ENCODE results near the gene TRAF1. TPM values are rescaled to one million over a fixed set of nuclear protein-coding genes. Genes with fewer than 3 reads are reported as not detected.

TRAF1 gene
- total and polyA plus RNA-seq, 2 donors (not counting 1 experiment from before 2014, with no cell fraction given) = 12.2 to 19.5 TPM

DNA sequence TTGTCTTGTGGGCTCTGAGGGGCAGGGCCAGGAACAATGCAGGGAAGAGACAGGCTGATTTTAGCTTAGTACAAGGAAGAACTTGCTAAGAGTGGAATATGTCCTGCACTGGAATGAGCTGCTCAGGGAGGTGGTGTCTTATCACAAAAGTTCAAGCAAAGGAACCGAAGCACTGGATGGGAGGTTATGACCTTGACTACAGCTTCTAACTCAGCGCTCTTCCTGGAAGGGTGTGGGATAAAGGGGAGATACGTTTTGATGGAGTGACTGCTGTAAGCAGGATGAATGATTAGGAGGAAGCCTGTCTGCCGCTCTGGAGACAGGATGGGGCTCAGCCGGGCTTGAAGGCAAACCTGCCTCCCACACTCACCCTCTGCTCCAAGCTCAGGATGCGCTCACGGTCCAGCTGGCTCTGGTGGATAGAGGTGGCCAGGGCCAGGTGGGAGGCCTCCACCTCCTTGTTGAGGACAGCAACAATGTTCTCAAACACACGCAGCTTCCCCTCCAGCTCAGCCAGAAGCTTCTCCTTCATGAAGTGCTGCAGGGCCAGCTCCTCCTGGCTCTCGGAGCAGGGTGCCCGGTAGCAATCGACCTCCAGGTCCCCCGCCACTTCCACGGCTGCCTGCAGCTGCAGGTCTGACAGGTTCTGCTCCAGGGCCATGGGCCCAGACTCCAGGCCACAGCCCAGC, 13.5 kb downstream of the TRAF1 start:
- Histone ChIP-seq H3K9me3 (ENCODE audit: control extremely low read depth in 1 of 3, control insufficient read depth in 2 of 3, insufficient read depth in 1 of 3, low read length in 2 of 3) (peaks cover 0 to 5% (median 0%) of the 10 kb centered on the region in 3 donors), H3K4me3 (ENCODE audit: control extremely low read depth in 1 of 5, extremely low read depth in 1 of 5, insufficient read depth in 1 of 5, low read depth in 2 of 5, low read length in 4 of 5) (no peak overlapping the region), H3K36me3 (replicated peaks in 1 of 2; ENCODE audit: control extremely low read depth in 1 of 2, control insufficient read depth in 1 of 2, extremely low read depth in 1 of 2, insufficient read depth in 2 of 2, low read length in 1 of 2) (peaks cover 0 to 28% of the 10 kb centered on the region in 2 experiments), H3K27me3 (replicated peaks in 1 of 4; ENCODE audit: control extremely low read depth in 1 of 4, control insufficient read depth in 3 of 4, insufficient read depth in 4 of 4, low read length in 3 of 4) (no peaks in the 10 kb centered on the region), H2AFZ (ENCODE audit: insufficient read depth, low read depth, low read length, poor library complexity, severe bottlenecking) (no peak overlapping the region), H3K27ac (ENCODE audit: low read length in 2 of 2) (no peak overlapping the region), H3K9ac (ENCODE audit: low read length) (no peak overlapping the region), H3K4me2 (replicated peaks; ENCODE audit: low read depth, low read length, poor library complexity, severe bottlenecking) (no peak overlapping the region), H4K20me1 (ENCODE audit: control insufficient read depth, insufficient read depth, low read length, poor library complexity, severe bottlenecking) (no peaks in the 10 kb centered on the region), H3K79me2 (ENCODE audit: control insufficient read depth, insufficient read depth, low read length) (peaks cover 6% of the 10 kb centered on the region), H3K4me1 (ENCODE audit: control insufficient read depth in 2 of 2, insufficient read depth in 2 of 2, low read length in 2 of 2) (peaks cover 5% of the 10 kb centered on the region in 2 donors)
- WGBS (ENCODE audit: insufficient coverage) = 94% methylated on average over 9 of the region's 13 CpGs
- Mint-ChIP-seq H3K4me3 (no peak overlapping the region), H3K27ac (no peak overlapping the region), H3K9me3 (ENCODE audit: insufficient read depth) (no peaks in the 10 kb centered on the region), H3K27me3 (no peaks in the 10 kb centered on the region), H3K4me1 (peaks cover 14% of the 10 kb centered on the region)
- intact Hi-C loops (cut with micrococcal nuclease) = no loop called here
- ChIA-PET CTCF (no interaction called here), POLR2A (interaction anchor here (0.9 to 1.1 kb wide), 3 partner anchors 9 to 20 kb away, joined by 3 read pairs; no protein-coding TSS in a partner anchor)
- TF ChIP-seq, protein P1, sequence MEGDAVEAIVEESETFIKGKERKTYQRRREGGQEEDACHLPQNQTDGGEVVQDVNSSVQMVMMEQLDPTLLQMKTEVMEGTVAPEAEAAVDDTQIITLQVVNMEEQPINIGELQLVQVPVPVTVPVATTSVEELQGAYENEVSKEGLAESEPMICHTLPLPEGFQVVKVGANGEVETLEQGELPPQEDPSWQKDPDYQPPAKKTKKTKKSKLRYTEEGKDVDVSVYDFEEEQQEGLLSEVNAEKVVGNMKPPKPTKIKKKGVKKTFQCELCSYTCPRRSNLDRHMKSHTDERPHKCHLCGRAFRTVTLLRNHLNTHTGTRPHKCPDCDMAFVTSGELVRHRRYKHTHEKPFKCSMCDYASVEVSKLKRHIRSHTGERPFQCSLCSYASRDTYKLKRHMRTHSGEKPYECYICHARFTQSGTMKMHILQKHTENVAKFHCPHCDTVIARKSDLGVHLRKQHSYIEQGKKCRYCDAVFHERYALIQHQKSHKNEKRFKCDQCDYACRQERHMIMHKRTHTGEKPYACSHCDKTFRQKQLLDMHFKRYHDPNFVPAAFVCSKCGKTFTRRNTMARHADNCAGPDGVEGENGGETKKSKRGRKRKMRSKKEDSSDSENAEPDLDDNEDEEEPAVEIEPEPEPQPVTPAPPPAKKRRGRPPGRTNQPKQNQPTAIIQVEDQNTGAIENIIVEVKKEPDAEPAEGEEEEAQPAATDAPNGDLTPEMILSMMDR (IDR thresholded peaks at IDR 0.05) = no peak
- TF ChIP-seq EZH2 (IDR thresholded peaks at IDR 0.05; ENCODE audit: borderline replicate concordance, insufficient read depth, low read depth, low read length, poor library complexity, severe bottlenecking) = no peak
- no peak for ATAC-seq (ENCODE audit: low read depth)
- DNase-seq = no peak

DNA sequence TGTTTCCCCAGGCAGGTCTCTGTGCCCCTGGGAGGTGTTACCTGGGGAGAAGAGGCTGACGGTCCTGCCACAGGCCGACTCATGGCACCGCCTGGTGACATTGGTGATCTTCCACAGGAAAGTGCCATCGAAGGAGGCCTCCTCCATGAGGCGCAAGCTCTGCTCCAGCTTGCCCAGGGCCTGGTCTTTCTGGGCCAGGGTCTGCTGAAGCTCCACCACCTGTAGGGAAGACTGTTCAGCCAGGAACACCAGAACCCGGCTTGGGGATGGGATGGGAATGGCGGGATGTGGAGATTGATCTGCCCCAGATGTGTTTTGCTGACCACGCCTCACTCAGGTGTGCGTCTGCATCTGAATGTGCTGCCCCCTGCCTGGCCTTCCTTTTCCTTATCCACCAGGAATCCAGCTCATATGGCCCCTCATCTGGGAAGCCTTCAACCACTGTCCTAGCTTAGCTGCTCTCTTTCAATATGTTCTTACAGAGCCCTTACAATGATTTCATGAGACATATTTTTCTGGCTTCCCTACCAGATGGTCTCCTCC, 15.2 kb downstream of the TRAF1 start:
- DNase-seq (no peak), ATAC-seq (ENCODE audit: low read depth) (no peak)
- TF ChIP-seq EZH2 (IDR thresholded peaks at IDR 0.05; ENCODE audit: borderline replicate concordance, insufficient read depth, low read depth, low read length, poor library complexity, severe bottlenecking) = no peak
- TF ChIP-seq, protein P1 (IDR thresholded peaks at IDR 0.05) = no peak
- H4K20me1 ChIP-seq (ENCODE audit: control insufficient read depth, insufficient read depth, low read length, poor library complexity, severe bottlenecking) = no peaks in the 10 kb centered on the region
- POLR2A ChIA-PET = interaction anchor here (1.2 kb wide), 1 partner anchor 17 kb away, joined by 3 read pairs; no protein-coding TSS in a partner anchor
- no peaks in the 10 kb centered on the region for H3K9me3 ChIP-seq (ENCODE audit: control extremely low read depth in 1 of 3, control insufficient read depth in 2 of 3, insufficient read depth in 1 of 3, low read length in 2 of 3)
- H3K27me3 ChIP-seq (replicated peaks in 1 of 4; ENCODE audit: control extremely low read depth in 1 of 4, control insufficient read depth in 3 of 4, insufficient read depth in 4 of 4, low read length in 3 of 4) = no peaks in the 10 kb centered on the region
- intact Hi-C loops (cut with micrococcal nuclease) = no loop called here
- 94% methylated on average over 9 of the region's 9 CpGs for WGBS (ENCODE audit: insufficient coverage)
- H3K9ac ChIP-seq (ENCODE audit: low read length) = no peak overlapping the region
- Mint-ChIP-seq H3K4me3 (no peak overlapping the region), H3K4me1 (peaks cover 15% of the 10 kb centered on the region), H3K27me3 (no peaks in the 10 kb centered on the region), H3K9me3 (ENCODE audit: insufficient read depth) (no peaks in the 10 kb centered on the region), H3K27ac (no peak overlapping the region)
- H3K4me1 ChIP-seq (ENCODE audit: control insufficient read depth in 2 of 2, insufficient read depth in 2 of 2, low read length in 2 of 2) = peaks cover 8 to 11% of the 10 kb centered on the region in 2 donors
- H3K27ac ChIP-seq (ENCODE audit: low read length in 2 of 2) = no peak overlapping the region
- H3K79me2 ChIP-seq (ENCODE audit: control insufficient read depth, insufficient read depth, low read length) = peaks cover 6% of the 10 kb centered on the region
- CTCF ChIA-PET = interaction anchor here (1.3 kb wide), 1 partner anchor 149 kb away, joined by 4 read pairs; no protein-coding TSS in a partner anchor
- no peak overlapping the region for H3K4me3 ChIP-seq (ENCODE audit: control extremely low read depth in 1 of 5, extremely low read depth in 1 of 5, insufficient read depth in 1 of 5, low read depth in 2 of 5, low read length in 4 of 5)
- no peak overlapping the region for H2AFZ ChIP-seq (ENCODE audit: insufficient read depth, low read depth, low read length, poor library complexity, severe bottlenecking)
- no peak overlapping the region for H3K4me2 ChIP-seq (replicated peaks; ENCODE audit: low read depth, low read length, poor library complexity, severe bottlenecking)
- peaks cover 1 to 25% of the 10 kb centered on the region in 2 experiments for H3K36me3 ChIP-seq (replicated peaks in 1 of 2; ENCODE audit: control extremely low read depth in 1 of 2, control insufficient read depth in 1 of 2, extremely low read depth in 1 of 2, insufficient read depth in 2 of 2, low read length in 1 of 2)

Measured in B cell (primary cell).